ENCODE results near the gene SAMD4A.

GRCh38 chr14:54791001-54791400 is 224.1 kb downstream of the SAMD4A start:
- TF ChIP-seq CTCF (IDR thresholded peaks at IDR 0.05) (no peak), POLR2AphosphoS5 (IDR thresholded peaks at IDR 0.05) (no peak)

Measured in stomach (tissue), 4 donors.